IPS-18a (cell line): Measurements from ENCODE around the gene ADAMTS17.

ENCODE experiments used
- H3K27ac ChIP-seq: one replicate; pipeline ENCODE4 v1.5.1; 2013; ENCODE audit warnings: low read length
- H3K27me3 ChIP-seq: one replicate; pipeline ENCODE4 v1.6.1; 2013; ENCODE audit warnings: mild to moderate bottlenecking, low read length; ENCODE audit not compliant: control insufficient read depth, insufficient read depth
- H3K36me3 ChIP-seq: one replicate; pipeline ENCODE4 v1.6.1; 2013; ENCODE audit warnings: low read depth, low read length; ENCODE audit not compliant: control insufficient read depth
- H3K4me1 ChIP-seq: one replicate; pipeline ENCODE4 v1.6.1; 2013; ENCODE audit warnings: low read depth, low read length; ENCODE audit not compliant: control insufficient read depth
- H3K4me3 ChIP-seq: one replicate; pipeline ENCODE4 v1.5.1; 2013; ENCODE audit warnings: low read length
- H3K9ac ChIP-seq: one replicate; pipeline ENCODE4 v1.6.1; 2013; ENCODE audit warnings: mild to moderate bottlenecking, low read length, moderate library complexity
- H3K9me3 ChIP-seq: one replicate; pipeline ENCODE4 v1.6.1; 2013; ENCODE audit warnings: low read depth, low read length; ENCODE audit not compliant: control insufficient read depth

The ADAMTS17 gene

DNA sequence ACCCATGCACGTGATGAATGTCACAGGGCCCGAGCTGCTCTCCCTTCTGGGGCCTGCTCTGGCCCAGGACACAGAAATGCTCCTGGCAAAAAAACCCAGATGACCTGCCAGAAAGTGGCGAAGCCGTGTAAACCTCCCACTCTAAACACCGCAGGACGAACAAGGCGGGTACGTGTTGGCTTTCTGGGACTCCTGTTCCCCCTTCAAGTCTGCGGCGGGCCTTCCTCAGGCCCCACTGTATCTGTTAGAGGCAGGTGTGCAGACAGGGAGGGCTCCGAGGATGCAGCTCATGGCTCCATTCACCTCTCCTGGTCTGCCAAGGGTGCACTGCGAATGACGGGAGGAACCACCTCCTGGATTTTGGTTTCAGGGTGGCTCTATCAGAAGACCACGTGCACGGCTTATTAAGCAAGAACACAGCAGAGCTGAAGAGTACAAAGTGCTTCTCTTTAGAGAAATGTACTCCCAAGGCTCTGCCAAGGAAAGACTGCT, 173.8 kb downstream of the ADAMTS17 start:
- no peak overlapping the region for H3K27ac ChIP-seq
- H3K4me3 ChIP-seq, result no peak overlapping the region
- peaks cover 9% of the 10 kb centered on the region for H3K9me3 ChIP-seq
- H3K27me3 ChIP-seq, result no peaks in the 10 kb centered on the region
- H3K9ac ChIP-seq, result no peak overlapping the region
- no peaks in the 10 kb centered on the region for H3K36me3 ChIP-seq
- no peaks in the 10 kb centered on the region for H3K4me1 ChIP-seq

DNA sequence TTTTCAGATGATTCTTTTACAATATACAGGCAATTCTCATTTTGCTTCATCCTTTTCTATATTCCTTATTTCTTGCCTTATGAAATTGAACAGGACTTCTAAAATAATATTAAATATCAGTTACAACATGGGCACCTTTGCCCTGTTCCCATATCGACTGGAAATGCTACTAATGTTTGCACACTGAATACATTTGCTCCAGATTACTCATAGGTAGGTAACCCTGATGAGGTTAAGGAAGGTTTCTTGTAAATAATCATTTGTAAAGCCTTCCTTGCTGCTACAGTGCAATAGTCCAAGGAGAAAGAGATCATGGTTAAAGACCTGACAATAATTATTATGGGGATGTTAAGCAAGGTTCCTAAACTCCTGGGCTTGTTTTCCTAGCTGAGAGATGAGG, 175.5 kb downstream of the ADAMTS17 start:
- no peak overlapping the region for H3K9ac ChIP-seq
- H3K27me3 ChIP-seq, result no peaks in the 10 kb centered on the region
- no peaks in the 10 kb centered on the region for H3K4me1 ChIP-seq
- H3K9me3 ChIP-seq, result no peaks in the 10 kb centered on the region
- no peaks in the 10 kb centered on the region for H3K36me3 ChIP-seq
- no peak overlapping the region for H3K27ac ChIP-seq
- no peak overlapping the region for H3K4me3 ChIP-seq

DNA sequence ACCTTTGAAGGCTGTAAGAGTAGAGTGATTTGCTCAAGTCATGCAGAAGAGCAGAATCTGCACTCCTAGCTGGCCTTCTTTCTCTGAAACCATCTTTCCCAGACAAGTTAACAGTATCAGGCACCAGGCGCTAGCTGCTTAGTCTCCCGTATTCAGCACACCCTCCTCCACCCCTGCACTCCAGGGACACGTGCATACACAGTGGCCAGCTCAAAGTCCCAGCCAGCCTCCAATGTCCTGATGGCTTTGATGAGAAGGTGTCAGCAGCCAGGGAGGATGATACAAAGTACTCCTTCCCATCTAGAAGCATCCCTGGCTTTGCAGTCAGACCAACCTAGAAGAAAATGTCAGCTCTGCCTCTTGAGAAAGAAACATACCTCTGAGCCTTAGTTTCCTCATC, 177.8 kb downstream of the ADAMTS17 start:
- Histone ChIP-seq H3K9me3 (no peaks in the 10 kb centered on the region), H3K27ac (no peak overlapping the region), H3K4me1 (no peaks in the 10 kb centered on the region), H3K9ac (no peak overlapping the region), H3K27me3 (no peaks in the 10 kb centered on the region), H3K36me3 (no peaks in the 10 kb centered on the region), H3K4me3 (no peak overlapping the region)

DNA sequence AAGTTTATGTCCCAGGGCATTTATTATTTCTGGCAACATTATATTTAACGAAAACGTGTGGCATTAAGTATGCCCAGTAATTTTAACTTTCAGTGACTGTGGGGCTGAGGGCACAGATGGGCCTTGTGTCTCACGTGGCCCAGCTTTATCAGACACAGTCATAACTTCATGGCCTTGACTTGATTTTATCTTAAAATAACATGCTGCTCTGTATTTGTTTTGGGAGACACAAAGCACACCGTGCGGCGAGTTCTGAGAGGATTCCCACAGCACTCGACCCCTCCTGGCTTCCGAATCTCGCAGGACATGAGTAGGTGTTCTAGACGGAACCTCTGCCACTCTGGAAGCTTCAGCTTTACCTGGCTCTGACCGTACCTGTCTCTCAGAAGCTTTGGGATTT, 180.8 kb downstream of the ADAMTS17 start:
- Histone ChIP-seq H3K36me3 (no peaks in the 10 kb centered on the region), H3K27ac (no peak overlapping the region), H3K9ac (no peak overlapping the region), H3K4me1 (peaks cover 3% of the 10 kb centered on the region), H3K27me3 (no peaks in the 10 kb centered on the region), H3K9me3 (no peaks in the 10 kb centered on the region), H3K4me3 (no peak overlapping the region)

DNA sequence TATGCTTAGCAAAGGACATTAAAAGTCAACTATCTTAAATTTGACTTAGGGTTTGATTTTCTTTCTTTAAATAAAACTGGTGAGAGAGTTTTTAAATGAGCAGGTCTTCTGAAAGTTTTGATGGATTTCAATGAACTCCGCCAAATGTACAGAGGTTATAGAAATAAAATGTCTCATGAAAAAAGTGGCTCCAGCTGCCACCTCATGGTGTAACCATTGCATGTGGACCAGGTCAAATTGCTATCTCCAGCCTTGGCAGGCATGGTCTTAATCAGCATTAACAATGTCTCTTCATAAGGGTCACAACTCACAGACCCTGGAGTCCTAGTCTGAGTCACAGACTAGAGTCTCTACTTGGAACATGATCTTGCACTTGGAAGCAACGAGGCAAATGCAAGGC, 182.3 kb downstream of the ADAMTS17 start:
- Histone ChIP-seq H3K27me3 (no peaks in the 10 kb centered on the region), H3K9ac (no peak overlapping the region), H3K36me3 (no peaks in the 10 kb centered on the region), H3K27ac (no peak overlapping the region), H3K4me1 (peaks cover 3% of the 10 kb centered on the region), H3K9me3 (no peaks in the 10 kb centered on the region), H3K4me3 (no peak overlapping the region)

DNA sequence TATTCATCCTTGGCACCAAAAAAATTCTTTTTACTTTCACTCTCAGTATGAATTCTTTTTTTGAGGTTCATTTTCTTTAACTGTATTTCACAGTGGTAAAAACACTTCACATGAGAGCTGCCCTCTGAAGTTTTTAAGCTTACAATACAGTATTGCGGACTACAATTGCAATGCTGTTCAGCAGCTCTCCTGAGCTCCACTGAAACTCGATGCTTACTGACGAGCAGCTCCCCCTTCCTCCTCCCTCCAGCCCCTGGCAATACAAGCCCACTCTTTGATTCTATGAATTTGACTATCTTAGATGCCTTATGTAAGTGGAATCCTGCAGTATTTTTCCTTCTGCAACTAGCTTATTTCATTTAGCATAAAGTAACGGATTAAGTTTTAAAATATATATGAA, 183.4 kb downstream of the ADAMTS17 start:
- Histone ChIP-seq H3K9me3 (no peaks in the 10 kb centered on the region), H3K4me1 (peaks cover 3% of the 10 kb centered on the region), H3K27me3 (no peaks in the 10 kb centered on the region), H3K4me3 (no peak overlapping the region), H3K27ac (no peak overlapping the region), H3K9ac (no peak overlapping the region), H3K36me3 (no peaks in the 10 kb centered on the region)

DNA sequence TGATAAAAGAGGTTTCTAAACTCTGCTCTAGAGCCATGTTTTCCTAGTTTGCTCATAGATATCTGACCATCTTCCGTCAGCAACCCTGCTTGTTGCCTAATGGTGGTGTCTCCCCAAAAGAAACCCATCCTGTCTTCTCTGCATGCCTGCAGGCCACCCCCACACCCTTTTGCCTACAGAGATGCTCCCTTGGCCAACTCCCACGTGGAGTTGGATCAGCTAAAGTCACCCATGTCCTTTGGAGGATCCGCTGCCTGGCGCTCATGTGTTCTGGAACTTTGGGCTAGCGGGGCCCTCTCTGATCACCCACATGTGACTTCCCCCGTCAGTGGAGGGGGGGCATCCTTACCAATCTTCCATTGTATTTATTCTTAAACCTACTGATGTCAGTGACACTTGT, 185.6 kb downstream of the ADAMTS17 start:
- no peaks in the 10 kb centered on the region for H3K36me3 ChIP-seq

DNA sequence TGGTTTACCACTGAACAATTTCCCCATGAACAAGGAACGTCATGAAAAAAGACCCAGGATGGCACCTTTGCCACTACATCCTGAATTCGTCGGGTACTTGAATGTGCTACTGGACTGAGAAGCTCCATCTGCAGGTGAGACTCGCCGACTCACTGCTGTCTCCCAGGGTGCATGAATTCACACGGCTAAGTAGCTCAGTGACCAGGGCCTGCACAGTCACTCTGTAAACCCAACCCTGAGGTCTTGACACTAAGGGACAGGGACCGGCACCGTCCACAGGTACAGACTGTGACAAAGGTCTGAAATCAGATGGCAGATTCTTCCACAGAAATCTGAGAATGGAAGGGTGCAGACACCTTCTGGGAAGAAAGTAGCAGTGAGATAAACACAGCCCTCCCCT, 187.4 kb downstream of the ADAMTS17 start:
- no peak overlapping the region for H3K9ac ChIP-seq
- no peaks in the 10 kb centered on the region for H3K36me3 ChIP-seq
- no peaks in the 10 kb centered on the region for H3K27me3 ChIP-seq
- no peak overlapping the region for H3K4me3 ChIP-seq
- H3K27ac ChIP-seq, result no peak overlapping the region
- no peaks in the 10 kb centered on the region for H3K9me3 ChIP-seq
- H3K4me1 ChIP-seq, result peaks cover 3% of the 10 kb centered on the region

More for the DNA sequence above, 185.6 kb downstream of the ADAMTS17 start:
- H3K9ac ChIP-seq, result no peak overlapping the region
- H3K4me3 ChIP-seq, result no peak overlapping the region
- H3K9me3 ChIP-seq, result no peaks in the 10 kb centered on the region
- H3K4me1 ChIP-seq, result peaks cover 3% of the 10 kb centered on the region
- no peaks in the 10 kb centered on the region for H3K27me3 ChIP-seq
- no peak overlapping the region for H3K27ac ChIP-seq

DNA sequence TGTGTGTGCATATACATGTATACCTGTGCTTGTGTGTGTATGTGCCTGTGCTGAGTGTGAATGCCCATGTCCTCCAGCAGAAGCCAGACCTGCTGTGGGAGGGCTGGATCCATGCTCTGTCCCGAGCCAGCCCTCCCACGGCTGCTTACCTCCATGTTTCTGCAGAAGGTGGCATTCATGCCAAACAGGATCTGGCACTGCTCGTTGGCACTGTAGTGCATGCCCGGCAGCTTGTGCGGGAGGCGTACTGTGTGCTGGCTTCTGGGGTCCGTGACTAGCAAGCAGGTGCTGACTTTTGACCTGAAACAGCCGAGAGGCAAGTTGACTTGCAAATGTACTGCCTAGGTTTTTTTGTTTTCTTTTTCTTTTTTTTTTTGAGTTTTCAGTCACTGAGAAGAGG, 189.3 kb downstream of the ADAMTS17 start:
- Histone ChIP-seq H3K27me3 (no peaks in the 10 kb centered on the region), H3K4me1 (no peaks in the 10 kb centered on the region), H3K27ac (no peak overlapping the region), H3K9me3 (peaks cover 14% of the 10 kb centered on the region), H3K4me3 (no peak overlapping the region), H3K36me3 (no peaks in the 10 kb centered on the region), H3K9ac (no peak overlapping the region)

DNA sequence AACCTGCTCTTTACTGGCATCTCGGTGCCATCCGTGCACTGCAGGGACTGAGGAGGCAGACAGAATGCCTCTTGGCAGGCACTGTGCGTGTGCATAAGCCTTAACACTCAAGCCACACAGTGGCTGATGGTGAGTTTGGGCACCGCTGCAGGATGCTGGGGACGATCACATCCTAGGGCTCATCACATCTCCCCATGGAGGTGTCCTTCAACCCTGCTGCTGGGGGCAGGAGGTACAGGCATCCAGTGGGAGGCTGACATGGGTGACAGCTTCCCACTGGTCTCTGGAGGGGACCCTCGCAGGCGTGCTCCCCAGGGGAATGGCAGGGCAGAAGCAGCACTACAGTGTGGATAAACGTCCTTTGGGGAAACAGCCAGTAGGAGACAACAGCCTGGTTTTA, 190.9 kb downstream of the ADAMTS17 start:
- no peak overlapping the region for H3K27ac ChIP-seq
- no peaks in the 10 kb centered on the region for H3K4me1 ChIP-seq
- no peak overlapping the region for H3K4me3 ChIP-seq
- no peak overlapping the region for H3K9ac ChIP-seq
- no peaks in the 10 kb centered on the region for H3K27me3 ChIP-seq
- peaks cover 19% of the 10 kb centered on the region for H3K9me3 ChIP-seq
- H3K36me3 ChIP-seq, result no peaks in the 10 kb centered on the region

DNA sequence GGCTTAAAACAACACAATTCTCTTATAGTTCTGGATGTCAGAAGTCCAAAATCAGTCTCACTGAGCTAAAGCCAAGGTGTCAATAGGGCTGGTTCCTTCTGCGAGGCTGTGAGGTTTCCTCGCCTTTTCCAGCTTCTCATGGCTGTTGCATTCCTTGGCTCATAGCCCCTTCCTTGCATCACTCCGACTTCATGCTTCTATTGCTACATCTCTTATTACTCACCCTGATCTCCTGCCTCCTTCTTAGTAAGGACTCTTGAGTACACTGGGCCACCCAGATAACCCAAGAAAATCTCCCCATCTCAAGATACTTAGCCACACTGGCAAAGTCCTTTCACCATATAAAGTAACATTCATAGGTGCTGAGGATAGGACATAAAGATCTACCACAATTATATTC, 193.9 kb downstream of the ADAMTS17 start:
- no peak overlapping the region for H3K9ac ChIP-seq
- H3K9me3 ChIP-seq, result peaks cover 19% of the 10 kb centered on the region
- H3K27ac ChIP-seq, result no peak overlapping the region
- no peaks in the 10 kb centered on the region for H3K36me3 ChIP-seq
- no peaks in the 10 kb centered on the region for H3K4me1 ChIP-seq
- H3K27me3 ChIP-seq, result no peaks in the 10 kb centered on the region
- H3K4me3 ChIP-seq, result no peak overlapping the region

DNA sequence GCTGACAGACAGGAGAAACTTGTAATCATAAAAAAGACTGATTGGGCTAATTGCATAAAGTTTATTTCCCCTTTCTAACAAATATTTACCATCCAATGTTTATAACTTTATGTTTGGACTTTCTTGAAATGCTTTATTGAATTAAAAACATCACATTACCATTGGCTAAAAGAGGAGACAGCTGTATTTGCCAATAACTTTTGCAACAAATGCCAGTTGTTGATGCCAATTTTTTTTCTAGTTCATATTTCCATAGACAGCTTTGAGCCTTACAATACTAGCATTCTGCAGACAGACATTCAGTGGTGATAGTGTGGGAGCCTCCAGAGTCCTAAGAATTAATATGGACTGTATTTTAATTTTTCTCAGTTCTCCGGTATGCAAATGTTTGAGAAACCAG, 198.4 kb downstream of the ADAMTS17 start:
- Histone ChIP-seq H3K4me1 (no peaks in the 10 kb centered on the region), H3K27me3 (no peaks in the 10 kb centered on the region), H3K36me3 (no peaks in the 10 kb centered on the region), H3K4me3 (no peak overlapping the region), H3K9me3 (peaks cover 15% of the 10 kb centered on the region), H3K27ac (no peak overlapping the region), H3K9ac (no peak overlapping the region)
